ENCODE data around the gene TBC1D1.
A peak's percentile ranks its signal among the peaks of the same experiment; 100 is the strongest.

Gene TBC1D1

GRCh38 chr4:37890801-37891259 lies at the start of gene TBC1D1:
Gene TBC1D1 (plus strand): TSS chr4:37891084. CDS start chr4:37902096, 11,012 bp downstream.
- H3K27ac ChIP-seq, result peak within 1 kb of the TSS; percentile 84
- TF ChIP-seq CTCF (conservative IDR thresholded peaks at IDR 0.05) (no peak), ZFX (IDR thresholded peaks at IDR 0.05) (no peak)

GRCh38 chr4:37844204-37844603 lies 46.7 kb upstream of the TBC1D1 start:
- H3K27ac ChIP-seq, result no peak overlapping the region
- TF ChIP-seq CTCF (conservative IDR thresholded peaks at IDR 0.05), result no peak
- TF ChIP-seq ZFX (IDR thresholded peaks at IDR 0.05), result no peak

GRCh38 chr4:37845201-37845600 lies 45.7 kb upstream of the TBC1D1 start:
- TF ChIP-seq ZFX (IDR thresholded peaks at IDR 0.05) (no peak), CTCF (conservative IDR thresholded peaks at IDR 0.05) (no peak)
- H3K27ac ChIP-seq, result no peak overlapping the region

- TF ChIP-seq CTCF (conservative IDR thresholded peaks at IDR 0.05), result no peak
- TF ChIP-seq ZFX (IDR thresholded peaks at IDR 0.05), result no peak
- H3K27ac ChIP-seq, result no peak overlapping the region
Measured at GRCh38 chr4:37847311-37847884, 43.5 kb upstream of the TBC1D1 start.

GRCh38 chr4:37852376-37852775 lies 38.5 kb upstream of the TBC1D1 start:
- no peak for TF ChIP-seq ZFX (IDR thresholded peaks at IDR 0.05)
- TF ChIP-seq CTCF (conservative IDR thresholded peaks at IDR 0.05), result no peak
- H3K27ac ChIP-seq, result no peak overlapping the region

GRCh38 chr4:37858112-37858511 lies 32.8 kb upstream of the TBC1D1 start:
- no peak for TF ChIP-seq CTCF (conservative IDR thresholded peaks at IDR 0.05)
- TF ChIP-seq ZFX (IDR thresholded peaks at IDR 0.05), result no peak
- no peak overlapping the region for H3K27ac ChIP-seq

- H3K27ac ChIP-seq, result no peak overlapping the region
Measured at GRCh38 chr4:37858872-37859271, 32.0 kb upstream of the TBC1D1 start.

More at GRCh38 chr4:37858872-37859271, 32.0 kb upstream of the TBC1D1 start:
- no peak for TF ChIP-seq ZFX (IDR thresholded peaks at IDR 0.05)
- no peak for TF ChIP-seq CTCF (conservative IDR thresholded peaks at IDR 0.05)
